Esophagus muscularis mucosa (tissue), 4 donors: ENCODE results near the gene RALGAPA1. TPM values are rescaled to one million over a fixed set of nuclear protein-coding genes. Genes with fewer than 3 reads are reported as not detected.
"Not testable (repeated sequence)": the region's sequence is repeated elsewhere in the genome, so short reads cannot be mapped to it uniquely, and the experiment has no call there.

Source experiments
- DNase-seq: peaks from one replicate; pipeline ENCODE4 v3.0.0-alpha.2; 2017; ENCODE audit errors: extremely low spot score
- H3K27ac ChIP-seq, 4 donors: fragments of 200-600 bp; sonication (generic); replicated peaks in 1 of 4; 1 replicate in 3 of 4; 2 replicates in 1 of 4; pipeline ENCODE4 v1.5.1; 2016 to 2019; ENCODE audit warnings: mild to moderate bottlenecking in 1 of 4
- H3K27me3 ChIP-seq, 4 donors: fragments of 200-600 bp; sonication (generic); one replicate each; pipeline versions ENCODE4 v1.5.1 to v1.6.0; 2016 to 2019
- H3K36me3 ChIP-seq, 4 donors: fragments of 200-600 bp; sonication (generic); one replicate each; pipeline ENCODE4 v1.5.1; 2016 to 2019
- H3K4me1 ChIP-seq, 4 donors: fragments of 200-600 bp; sonication (generic); one replicate each; pipeline ENCODE4 v1.5.1; 2016 to 2019
- H3K4me3 ChIP-seq, 4 donors: fragments of 200-600 bp; sonication (generic); 1 replicate in 2 of 4; 2 replicates in 2 of 4; pipeline ENCODE4 v1.5.1; 2016 to 2019; ENCODE audit warnings: mild to moderate bottlenecking in 4 of 4, moderate library complexity in 1 of 4
- H3K9me3 ChIP-seq, 4 donors: fragments of 200-600 bp; sonication (generic); 1 replicate in 3 of 4; 2 replicates in 1 of 4; pipeline ENCODE4 v1.5.1; 2016 to 2019
- CTCF ChIP-seq, 3 experiments: fragments of 200-600 bp in 2 of 3; fragments of 450-650 bp in 1 of 3; sonication (generic) in 2 of 3; IDR thresholded peaks; one replicate each; pipeline ENCODE4 v1.5.1; 2017 to 2019; ENCODE audit warnings: antibody characterized with exemption in 3 of 3, mild to moderate bottlenecking in 2 of 3, moderate library complexity in 1 of 3
- EP300 ChIP-seq: sonication (generic); formaldehyde crosslinking; IDR thresholded peaks from one replicate; pipeline ENCODE4 v1.6.1; 2017; ENCODE audit warnings: antibody characterized with exemption
- POLR2A ChIP-seq: fragments of 450-650 bp; IDR thresholded peaks from one replicate; pipeline ENCODE4 v1.6.1; 2017; ENCODE audit warnings: antibody characterized with exemption, moderate library complexity, mild to moderate bottlenecking, low read depth
- POLR2AphosphoS5 ChIP-seq, 2 donors: sonication (generic); formaldehyde crosslinking; IDR thresholded peaks; one replicate each; pipeline ENCODE4 v1.6.1; 2017; ENCODE audit warnings: antibody characterized with exemption in 2 of 2
- WGBS: methylation state at CpG from one replicate; pipeline ENCODE4 v1.1.5; 2018; 5-methylcytosine and 5-hydroxymethylcytosine counted together
- intact Hi-C: fragments of 100-400 bp; cut with DNase I; formaldehyde crosslinking; loops from one replicate; pipeline ENCODE4 v1.15.1; 2023
- total RNA-seq, 4 donors: library from RNA; depleted of rRNA; stranded (reverse); fragments of >200 nt; gene quantifications; one replicate each; pipeline versions ENCODE4 v1.1.0 to v1.2.1, GENCODE V29; 2016

The RALGAPA1 gene
- total RNA-seq, 4 donors from 2014 or later: 48.2 to 77.7 (median 52.1) TPM

GRCh38 chr14:35619461-35619860 lies 189.6 kb downstream of the RALGAPA1 start:
- H3K4me3 ChIP-seq, H3K27me3 ChIP-seq, intact Hi-C loops, H3K4me1 ChIP-seq, H3K9me3 ChIP-seq, DNase-seq, H3K27ac ChIP-seq: not testable (repeated sequence)
- 92% methylated on average over 1 of the region's 1 CpG for WGBS
- H3K36me3 ChIP-seq: peaks cover 4 to 28% (median 9%) of the 10 kb centered on the region in 4 donors

GRCh38 chr14:35617500-35617899 lies 191.6 kb downstream of the RALGAPA1 start:
- no peak for TF ChIP-seq POLR2AphosphoS5 (IDR thresholded peaks at IDR 0.05)
- TF ChIP-seq CTCF (IDR thresholded peaks at IDR 0.05): no peak
- TF ChIP-seq EP300: no peak
- TF ChIP-seq POLR2A: no peak
- Histone ChIP-seq H3K27me3 (no peaks in the 10 kb centered on the region), H3K36me3 (peaks cover 4 to 33% (median 7%) of the 10 kb centered on the region in 4 donors), H3K4me1 (no peaks in the 10 kb centered on the region), H3K9me3 (no peaks in the 10 kb centered on the region), H3K27ac (no peak overlapping the region), H3K4me3 (no peak overlapping the region)
- DNase-seq: no peak
- intact Hi-C loops: no loop called here
- 86% methylated on average over 3 of the region's 3 CpGs for WGBS

GRCh38 chr14:35607380-35607779 lies 201.7 kb downstream of the RALGAPA1 start:
- no peaks in the 10 kb centered on the region for H3K27me3 ChIP-seq
- H3K4me1 ChIP-seq: no peaks in the 10 kb centered on the region
- H3K9me3 ChIP-seq: no peaks in the 10 kb centered on the region
- no peak for DNase-seq
- intact Hi-C loops: no loop called here
- H3K36me3 ChIP-seq: peaks cover 14 to 43% (median 28%) of the 10 kb centered on the region in 4 donors
- 70% methylated on average over 3 of the region's 3 CpGs for WGBS
- H3K4me3 ChIP-seq: no peak overlapping the region
- H3K27ac ChIP-seq: no peak overlapping the region
- no peak for TF ChIP-seq POLR2AphosphoS5 (IDR thresholded peaks at IDR 0.05)
- TF ChIP-seq POLR2A: no peak
- no peak for TF ChIP-seq CTCF (IDR thresholded peaks at IDR 0.05)
- no peak for TF ChIP-seq EP300

GRCh38 chr14:35600253-35600652 lies 208.8 kb downstream of the RALGAPA1 start:
- intact Hi-C loops: no loop called here
- Histone ChIP-seq H3K4me3 (no peak overlapping the region), H3K4me1 (no peaks in the 10 kb centered on the region), H3K27me3 (no peaks in the 10 kb centered on the region), H3K36me3 (peaks cover 15 to 66% (median 38%) of the 10 kb centered on the region in 4 donors), H3K9me3 (no peaks in the 10 kb centered on the region), H3K27ac (no peak overlapping the region)
- TF ChIP-seq POLR2AphosphoS5 (IDR thresholded peaks at IDR 0.05): no peak
- TF ChIP-seq POLR2A: no peak
- no peak for TF ChIP-seq CTCF (IDR thresholded peaks at IDR 0.05)
- no peak for TF ChIP-seq EP300
- DNase-seq: no peak
- 100% methylated on average over 1 of the region's 1 CpG for WGBS

- Histone ChIP-seq H3K27ac (no peak overlapping the region), H3K4me1 (no peaks in the 10 kb centered on the region), H3K36me3 (peaks cover 12 to 64% (median 22%) of the 10 kb centered on the region in 4 donors), H3K27me3 (no peaks in the 10 kb centered on the region), H3K9me3 (no peaks in the 10 kb centered on the region), H3K4me3 (no peak overlapping the region)
- no peak for TF ChIP-seq EP300
- no peak for TF ChIP-seq CTCF (IDR thresholded peaks at IDR 0.05)
- TF ChIP-seq POLR2A: no peak
- no peak for TF ChIP-seq POLR2AphosphoS5 (IDR thresholded peaks at IDR 0.05)
- intact Hi-C loops: no loop called here
- DNase-seq: no peak
- WGBS: 92% methylated on average over 2 of the region's 2 CpGs
Observed at GRCh38 chr14:35594616-35595015, 214.5 kb downstream of the RALGAPA1 start.

- H3K27me3 ChIP-seq, H3K4me3 ChIP-seq, DNase-seq, intact Hi-C loops, H3K4me1 ChIP-seq, H3K27ac ChIP-seq, H3K9me3 ChIP-seq: not testable (repeated sequence)
- H3K36me3 ChIP-seq: peaks cover 0 to 59% (median 10%) of the 10 kb centered on the region in 4 donors
- 100% methylated on average over 3 of the region's 3 CpGs for WGBS
Observed at GRCh38 chr14:35587373-35587772, 221.7 kb downstream of the RALGAPA1 start.
